DND-41 (cell line): ENCODE results near the gene ENTPD2.

ENCODE experiments used
- EZH2 ChIP-seq: IDR thresholded peaks from 3 replicates; pipeline ENCODE4 v1.6.1; 2012; ENCODE audit warnings: borderline replicate concordance, low read depth, mild to moderate bottlenecking, moderate library complexity, low read length, inconsistent platforms; ENCODE audit not compliant: severe bottlenecking
- TF ChIP-seq, protein P1 (sequence below): IDR thresholded peaks from 2 replicates; pipeline ENCODE4 v1.5.1; 2012; ENCODE audit warnings: borderline replicate concordance, low read length, moderate library complexity, mild to moderate bottlenecking; ENCODE audit not compliant: poor library complexity, severe bottlenecking; ENCODE audit errors: extremely low read depth

DNA sequence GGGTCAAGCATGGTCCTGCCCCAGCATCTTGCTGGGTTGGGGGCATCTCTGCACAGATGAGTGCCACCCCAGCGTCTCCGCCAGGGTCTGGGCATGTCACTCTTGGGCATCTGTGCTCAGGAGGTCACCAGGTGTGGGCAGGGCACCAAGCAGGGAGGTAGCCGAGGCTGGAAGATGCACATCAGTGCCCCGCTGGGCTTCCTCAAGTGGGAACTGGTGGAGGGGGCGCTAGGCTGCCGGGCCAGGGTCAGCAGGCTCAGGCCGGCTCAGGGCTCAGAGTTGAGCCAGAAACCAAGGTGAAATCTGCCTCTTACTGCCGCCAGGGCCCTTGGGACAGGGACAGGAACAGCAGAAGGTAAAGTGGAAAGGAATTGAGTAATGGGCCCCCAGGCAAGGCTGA lies 17.9 kb downstream of the ENTPD2 start:
- TF ChIP-seq, protein P1, sequence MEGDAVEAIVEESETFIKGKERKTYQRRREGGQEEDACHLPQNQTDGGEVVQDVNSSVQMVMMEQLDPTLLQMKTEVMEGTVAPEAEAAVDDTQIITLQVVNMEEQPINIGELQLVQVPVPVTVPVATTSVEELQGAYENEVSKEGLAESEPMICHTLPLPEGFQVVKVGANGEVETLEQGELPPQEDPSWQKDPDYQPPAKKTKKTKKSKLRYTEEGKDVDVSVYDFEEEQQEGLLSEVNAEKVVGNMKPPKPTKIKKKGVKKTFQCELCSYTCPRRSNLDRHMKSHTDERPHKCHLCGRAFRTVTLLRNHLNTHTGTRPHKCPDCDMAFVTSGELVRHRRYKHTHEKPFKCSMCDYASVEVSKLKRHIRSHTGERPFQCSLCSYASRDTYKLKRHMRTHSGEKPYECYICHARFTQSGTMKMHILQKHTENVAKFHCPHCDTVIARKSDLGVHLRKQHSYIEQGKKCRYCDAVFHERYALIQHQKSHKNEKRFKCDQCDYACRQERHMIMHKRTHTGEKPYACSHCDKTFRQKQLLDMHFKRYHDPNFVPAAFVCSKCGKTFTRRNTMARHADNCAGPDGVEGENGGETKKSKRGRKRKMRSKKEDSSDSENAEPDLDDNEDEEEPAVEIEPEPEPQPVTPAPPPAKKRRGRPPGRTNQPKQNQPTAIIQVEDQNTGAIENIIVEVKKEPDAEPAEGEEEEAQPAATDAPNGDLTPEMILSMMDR: no peak
- no peak for TF ChIP-seq EZH2
